Epithelial cell of proximal tubule (primary cell): ENCODE measurements around the gene CLIC4. TPM values are rescaled to one million over a fixed set of nuclear protein-coding genes. Genes with fewer than 3 reads are reported as not detected.
"Not testable (repeated sequence)": the region's sequence is repeated elsewhere in the genome, so short reads cannot be mapped to it uniquely, and the experiment has no call there.

ENCODE experiments used
- DNase-seq: peaks from one replicate; pipeline ENCODE4 v3.0.0-alpha.2; 2011; ENCODE audit warnings: low read depth
- H3K4me3 ChIP-seq: 2 replicates; pipeline ENCODE4 v1.5.1; 2011; ENCODE audit warnings: low read depth, mild to moderate bottlenecking, low read length
- CTCF ChIP-seq: conservative IDR thresholded peaks from 2 replicates; pipeline ENCODE4 v1.5.1; 2012; ENCODE audit warnings: low read depth, mild to moderate bottlenecking, low read length
- total RNA-seq: library from RNA; depleted of rRNA; stranded (reverse); fragments of >200 nt; gene quantifications from 2 replicates; pipeline ENCODE4 v1.2.3, GENCODE V29; 2015

CLIC4 gene
- total RNA-seq, 1 donor from 2014 or later, result 143 TPM

GRCh38 chr1:24782689-24783088, 37.4 kb downstream of the CLIC4 start:
- no peak overlapping the region for H3K4me3 ChIP-seq
- TF ChIP-seq CTCF, result no peak
- no peak for DNase-seq

- DNase-seq, result no peak
- H3K4me3 ChIP-seq, result no peak overlapping the region
- TF ChIP-seq CTCF, result no peak
Observed at GRCh38 chr1:24783713-24784112, 38.5 kb downstream of the CLIC4 start.

GRCh38 chr1:24786191-24786590, 40.9 kb downstream of the CLIC4 start:
- DNase-seq, result peak; percentile 89

GRCh38 chr1:24790490-24790889, 45.2 kb downstream of the CLIC4 start:
- no peak for DNase-seq
- TF ChIP-seq CTCF, result no peak
- H3K4me3 ChIP-seq, result no peak overlapping the region

More at GRCh38 chr1:24786191-24786590, 40.9 kb downstream of the CLIC4 start:
- no peak overlapping the region for H3K4me3 ChIP-seq
- TF ChIP-seq CTCF, result no peak

GRCh38 chr1:24793447-24794129, 48.3 kb downstream of the CLIC4 start:
- no peak overlapping the region for H3K4me3 ChIP-seq
- no peak for TF ChIP-seq CTCF
- DNase-seq, result no peak

GRCh38 chr1:24794130-24794502, 48.9 kb downstream of the CLIC4 start:
- DNase-seq, H3K4me3 ChIP-seq: not testable (repeated sequence)

- no peak for TF ChIP-seq CTCF
- no peak overlapping the region for H3K4me3 ChIP-seq
- no peak for DNase-seq
Observed at GRCh38 chr1:24795236-24795635, 50.0 kb downstream of the CLIC4 start.
